Right lobe of liver (tissue), 4 donors: ENCODE measurements around the gene SYPL1.
A peak's percentile ranks its signal among the peaks of the same experiment; 100 is the strongest.

Experiments
- POLR2A ChIP-seq: fragments of 450-650 bp; IDR thresholded peaks from one replicate; pipeline ENCODE4 v1.6.1; 2017; ENCODE audit warnings: antibody characterized with exemption, mild to moderate bottlenecking
- TF ChIP-seq, protein P1 (sequence below), 4 donors: fragments of 200-600 bp in 3 of 4; fragments of 450-650 bp in 1 of 4; IDR thresholded peaks; one replicate each; pipeline versions ENCODE4 v1.5.1 to v1.8.0; 2016 to 2022; ENCODE audit warnings: antibody characterized with exemption in 4 of 4, mild to moderate bottlenecking in 2 of 4
- donor health status: DM: no; HTN: no; CAD: no.
- donor health status: DM: no; HTN: no; CAD: no.
- donor health status: DM: no; HTN: yes; CAD: no.

DNA sequence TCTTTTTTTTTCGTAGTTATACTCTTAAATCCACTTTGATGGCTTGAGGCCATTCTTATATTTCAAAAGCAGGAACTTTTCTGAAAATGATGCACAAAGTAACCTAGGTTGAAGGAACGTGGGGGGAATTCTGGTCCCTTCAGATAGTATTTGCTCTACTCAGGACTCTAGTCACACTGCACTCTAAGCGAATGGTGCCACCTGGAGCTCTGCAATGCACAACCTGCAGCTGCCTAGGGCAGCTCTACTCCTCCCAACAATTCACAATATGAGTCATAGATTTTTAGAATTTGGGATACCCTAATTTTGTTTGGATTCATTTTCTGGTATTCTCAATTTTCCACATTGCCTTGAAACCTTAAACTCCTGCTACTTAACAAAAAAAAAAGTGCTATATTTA, 17.3 kb downstream of the SYPL1 start:
- no peak for TF ChIP-seq POLR2A
- TF ChIP-seq, protein P1, sequence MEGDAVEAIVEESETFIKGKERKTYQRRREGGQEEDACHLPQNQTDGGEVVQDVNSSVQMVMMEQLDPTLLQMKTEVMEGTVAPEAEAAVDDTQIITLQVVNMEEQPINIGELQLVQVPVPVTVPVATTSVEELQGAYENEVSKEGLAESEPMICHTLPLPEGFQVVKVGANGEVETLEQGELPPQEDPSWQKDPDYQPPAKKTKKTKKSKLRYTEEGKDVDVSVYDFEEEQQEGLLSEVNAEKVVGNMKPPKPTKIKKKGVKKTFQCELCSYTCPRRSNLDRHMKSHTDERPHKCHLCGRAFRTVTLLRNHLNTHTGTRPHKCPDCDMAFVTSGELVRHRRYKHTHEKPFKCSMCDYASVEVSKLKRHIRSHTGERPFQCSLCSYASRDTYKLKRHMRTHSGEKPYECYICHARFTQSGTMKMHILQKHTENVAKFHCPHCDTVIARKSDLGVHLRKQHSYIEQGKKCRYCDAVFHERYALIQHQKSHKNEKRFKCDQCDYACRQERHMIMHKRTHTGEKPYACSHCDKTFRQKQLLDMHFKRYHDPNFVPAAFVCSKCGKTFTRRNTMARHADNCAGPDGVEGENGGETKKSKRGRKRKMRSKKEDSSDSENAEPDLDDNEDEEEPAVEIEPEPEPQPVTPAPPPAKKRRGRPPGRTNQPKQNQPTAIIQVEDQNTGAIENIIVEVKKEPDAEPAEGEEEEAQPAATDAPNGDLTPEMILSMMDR (IDR thresholded peaks at IDR 0.05): peak in 1 of 4 donors; percentile 12
